Stimulated activated CD4-positive, alpha-beta T cell treated with anti-CD3 and anti-CD28 coated beads, TNF-alpha, amount 100 ng/mL, for 4 hours (primary cell): ENCODE data around the gene DISP2.

Experiments
- DNase-seq, 3 experiments: peaks; one replicate each; pipeline ENCODE4 v3.0.0-alpha.2; 2020; ENCODE audit warnings: low read depth in 3 of 3

Gene DISP2

GRCh38 chr15:40342416-40343320 is 15.4 kb upstream of the DISP2 start:
- DNase-seq = no peak

GRCh38 chr15:40343512-40343911 is 14.5 kb upstream of the DISP2 start:
- no peak for DNase-seq

GRCh38 chr15:40344217-40344616 is 13.8 kb upstream of the DISP2 start:
- DNase-seq = no peak

- DNase-seq = peak in 2 of 3 experiments; percentile 49 to 56
Measured at GRCh38 chr15:40344631-40345120, 13.3 kb upstream of the DISP2 start.

GRCh38 chr15:40345225-40345866 is 12.7 kb upstream of the DISP2 start:
- no peak for DNase-seq

GRCh38 chr15:40345867-40346578 is 12.0 kb upstream of the DISP2 start:
- DNase-seq = no peak

GRCh38 chr15:40346579-40347558 is 11.2 kb upstream of the DISP2 start:
- no peak for DNase-seq

- no peak for DNase-seq
Measured at GRCh38 chr15:40347559-40348473, 10.2 kb upstream of the DISP2 start.

- no peak for DNase-seq
Measured at GRCh38 chr15:40348474-40348870, 9.5 kb upstream of the DISP2 start.

GRCh38 chr15:40349163-40349562 is 8.9 kb upstream of the DISP2 start:
- no peak for DNase-seq

- no peak for DNase-seq
Measured at GRCh38 chr15:40352281-40352901, 5.6 kb upstream of the DISP2 start.

- DNase-seq = no peak
Measured at GRCh38 chr15:40353697-40354096, 4.3 kb upstream of the DISP2 start.

- DNase-seq = no peak
Measured at GRCh38 chr15:40354408-40355171, 3.4 kb upstream of the DISP2 start.

GRCh38 chr15:40355976-40356585 is 1.9 kb upstream of the DISP2 start:
- no peak for DNase-seq

GRCh38 chr15:40357246-40357645 is 773 bp upstream of the DISP2 start:
- DNase-seq = no peak

- peak in 1 of 3 experiments; percentile 27 for DNase-seq
Measured at GRCh38 chr15:40358471-40359353, 693 bp downstream of the DISP2 start.

GRCh38 chr15:40360015-40360414 is 2.0 kb downstream of the DISP2 start:
- no peak for DNase-seq
